IPS-NIHi11 (cell line): ENCODE results near the gene SH3PXD2A.
A peak's percentile ranks its signal among the peaks of the same experiment; 100 is the strongest.

Experiments used
- DNase-seq: peaks from one replicate; pipeline ENCODE4 v3.0.0; 2012; ENCODE audit warnings: mixed read lengths, low spot score

SH3PXD2A gene

DNA sequence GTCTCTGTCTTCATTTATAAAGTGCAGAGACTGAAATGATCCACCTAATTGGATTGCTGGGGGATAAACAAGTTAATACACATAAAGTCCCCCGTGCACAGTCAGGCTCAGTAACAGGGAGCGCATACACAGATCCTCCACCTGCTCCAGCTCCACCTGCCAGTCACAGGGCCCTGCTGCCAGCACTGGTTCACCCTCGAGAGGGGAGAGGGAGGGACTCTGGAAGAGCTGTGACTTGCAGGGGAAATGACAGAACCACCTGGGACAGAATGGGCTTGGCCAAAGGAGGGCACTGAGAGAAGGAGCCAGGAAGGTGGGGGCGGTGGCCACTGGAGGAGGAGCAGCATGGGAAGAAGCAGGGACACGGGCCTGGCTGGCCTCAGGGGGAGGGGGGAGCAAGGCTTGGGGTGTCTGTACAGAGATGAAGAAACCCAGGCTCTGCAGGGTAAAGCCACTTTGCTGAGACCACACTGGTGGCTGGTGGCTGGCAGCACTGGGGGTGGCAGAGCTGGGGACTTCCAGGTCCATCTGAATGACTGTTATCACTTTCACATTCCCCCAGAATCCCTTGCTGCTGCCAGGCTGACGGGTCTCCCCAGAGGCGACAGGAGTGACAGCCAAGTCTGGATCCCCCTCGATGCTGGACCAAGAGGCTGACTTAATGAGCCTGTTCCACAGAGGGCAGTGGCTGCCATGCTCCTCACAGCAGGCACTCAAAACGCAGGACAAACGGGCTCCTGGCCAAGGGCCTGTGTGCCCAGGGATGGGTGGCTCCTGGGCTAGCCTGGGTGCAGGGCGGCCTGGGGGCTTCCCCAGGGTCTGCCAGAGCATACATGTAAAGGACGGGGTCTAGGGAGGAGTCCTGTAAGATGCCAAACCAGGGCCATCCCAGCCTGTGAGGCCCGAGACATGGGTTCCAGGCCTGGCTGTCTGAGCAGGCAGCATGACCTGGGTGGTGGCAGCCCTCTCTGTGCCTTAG, 151.1 kb downstream of the SH3PXD2A start:
- no peak for DNase-seq

DNA sequence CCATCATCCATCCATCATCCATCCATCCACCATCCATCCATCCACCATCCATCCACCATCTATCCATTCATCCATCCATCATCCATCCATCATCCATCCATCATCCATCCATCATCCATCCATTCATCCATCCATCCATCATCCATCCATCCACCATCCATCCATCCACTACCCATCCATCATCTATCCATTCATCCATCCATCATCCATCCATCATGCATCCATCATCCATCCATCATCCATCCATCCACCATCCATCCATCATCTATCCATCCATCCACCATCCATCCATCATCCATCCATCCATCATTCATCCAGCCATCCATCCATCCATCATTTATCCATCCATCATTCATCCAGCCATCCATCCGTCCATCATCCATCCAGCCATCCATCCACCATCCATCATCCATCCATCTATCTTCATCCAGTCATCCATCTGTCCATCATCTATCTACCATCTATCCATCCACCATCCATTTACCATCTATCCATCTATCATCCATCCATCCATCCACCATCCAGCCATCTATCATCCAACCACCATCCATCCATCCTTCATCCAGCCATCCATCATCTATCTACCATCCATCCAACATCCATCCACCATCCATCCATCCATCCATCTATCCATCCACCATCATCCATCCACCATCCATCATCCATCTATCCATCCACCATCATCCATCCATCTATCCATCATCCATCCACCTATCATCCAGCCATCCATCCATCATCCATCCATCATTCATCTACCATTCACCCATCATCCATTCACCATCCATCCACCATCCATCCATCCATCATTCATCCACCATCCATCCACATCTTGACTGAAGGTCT, 153.8 kb downstream of the SH3PXD2A start:
- DNase-seq = no peak

DNA sequence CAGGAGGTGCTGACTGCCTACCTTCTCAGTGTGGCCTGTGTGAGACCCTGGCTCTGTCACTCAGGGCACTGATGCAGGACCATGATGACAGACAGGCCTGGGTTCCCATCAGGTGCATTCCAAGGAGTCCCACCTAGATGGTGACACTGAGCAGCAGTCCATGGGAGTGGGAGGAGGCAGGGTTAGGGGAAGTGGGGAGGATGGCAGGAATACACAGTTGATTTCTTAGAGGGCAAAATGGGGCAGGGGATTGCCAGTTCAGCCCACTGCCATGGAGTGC, 155.0 kb downstream of the SH3PXD2A start:
- DNase-seq = no peak

DNA sequence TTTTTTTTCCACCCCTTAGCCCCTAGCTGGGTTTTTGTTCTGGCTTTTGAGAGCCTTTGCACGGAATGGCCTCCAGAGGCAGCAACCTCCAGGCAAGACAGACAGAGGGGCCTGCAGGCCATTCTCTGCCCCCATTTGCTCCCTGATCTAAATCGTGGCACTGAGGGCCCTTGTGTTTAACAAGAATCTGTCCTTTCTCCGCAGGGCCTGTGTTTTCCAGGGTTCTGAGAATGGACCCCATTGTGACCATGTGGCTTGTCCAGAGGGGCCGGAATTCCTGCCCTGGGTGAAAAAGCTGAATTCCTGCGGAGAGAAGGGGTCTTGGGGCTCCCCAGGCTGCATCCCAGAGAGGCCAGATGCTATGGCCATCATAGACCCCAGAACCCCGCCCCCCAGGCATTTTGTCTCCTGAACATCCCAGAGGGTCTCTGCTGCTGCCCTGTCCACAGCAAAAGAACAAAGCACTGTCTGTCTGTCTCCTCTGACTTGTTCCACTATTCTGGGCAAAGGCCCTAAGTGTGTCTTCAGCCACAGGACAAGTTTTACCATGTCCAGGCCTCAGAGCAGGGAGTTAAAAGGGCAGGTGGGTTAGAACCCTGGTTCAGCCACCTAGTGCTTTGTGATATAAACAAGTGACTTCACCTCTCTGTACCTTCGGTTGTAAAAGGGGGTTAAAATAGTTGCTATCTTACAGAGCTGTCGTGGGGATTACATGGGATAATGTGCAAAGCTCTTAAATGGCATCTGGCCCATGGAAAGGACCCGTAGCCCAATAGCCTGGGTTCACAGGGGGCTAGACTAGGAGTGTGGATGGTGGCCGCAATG, 155.6 kb downstream of the SH3PXD2A start:
- peak; percentile 67 for DNase-seq

DNA sequence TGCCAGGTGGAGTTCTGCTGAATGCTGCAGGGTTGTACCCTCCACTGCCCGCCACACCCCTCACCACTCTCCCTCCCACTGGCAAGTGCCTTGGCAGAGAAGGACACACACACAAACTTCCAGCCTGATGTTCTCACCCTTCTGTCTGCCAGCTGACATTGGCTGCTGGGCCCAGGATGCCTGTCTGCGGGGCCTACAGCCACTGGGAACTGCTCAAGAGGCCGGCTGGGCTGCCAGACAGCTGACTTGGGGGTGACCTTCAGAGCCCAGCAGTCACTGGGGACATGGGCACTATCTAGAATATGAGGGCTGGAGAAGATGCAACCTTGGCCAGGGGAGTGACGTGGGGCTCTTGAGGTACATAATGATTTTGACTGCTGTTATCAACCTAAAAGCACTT, 157.1 kb downstream of the SH3PXD2A start:
- DNase-seq = no peak

DNA sequence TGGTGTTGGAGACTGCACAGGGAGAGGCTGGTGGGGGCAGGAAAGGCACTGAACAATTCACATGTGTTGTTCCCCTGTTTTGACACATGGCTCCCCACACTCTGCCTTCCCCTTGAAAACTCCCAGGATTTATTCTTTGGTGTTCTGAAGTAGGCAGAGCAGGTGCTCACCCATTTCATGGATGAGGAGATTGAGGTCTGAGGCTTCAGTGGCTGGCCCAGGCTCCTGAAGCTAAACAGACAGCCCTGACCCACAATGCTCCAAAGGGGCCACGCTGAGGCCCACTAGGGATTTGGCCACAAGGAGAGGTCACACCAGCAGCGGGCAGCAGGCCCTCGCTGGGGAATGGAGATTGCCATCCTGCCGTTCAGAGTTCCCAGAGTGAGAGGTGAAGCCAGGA, 157.6 kb downstream of the SH3PXD2A start:
- DNase-seq = no peak

DNA sequence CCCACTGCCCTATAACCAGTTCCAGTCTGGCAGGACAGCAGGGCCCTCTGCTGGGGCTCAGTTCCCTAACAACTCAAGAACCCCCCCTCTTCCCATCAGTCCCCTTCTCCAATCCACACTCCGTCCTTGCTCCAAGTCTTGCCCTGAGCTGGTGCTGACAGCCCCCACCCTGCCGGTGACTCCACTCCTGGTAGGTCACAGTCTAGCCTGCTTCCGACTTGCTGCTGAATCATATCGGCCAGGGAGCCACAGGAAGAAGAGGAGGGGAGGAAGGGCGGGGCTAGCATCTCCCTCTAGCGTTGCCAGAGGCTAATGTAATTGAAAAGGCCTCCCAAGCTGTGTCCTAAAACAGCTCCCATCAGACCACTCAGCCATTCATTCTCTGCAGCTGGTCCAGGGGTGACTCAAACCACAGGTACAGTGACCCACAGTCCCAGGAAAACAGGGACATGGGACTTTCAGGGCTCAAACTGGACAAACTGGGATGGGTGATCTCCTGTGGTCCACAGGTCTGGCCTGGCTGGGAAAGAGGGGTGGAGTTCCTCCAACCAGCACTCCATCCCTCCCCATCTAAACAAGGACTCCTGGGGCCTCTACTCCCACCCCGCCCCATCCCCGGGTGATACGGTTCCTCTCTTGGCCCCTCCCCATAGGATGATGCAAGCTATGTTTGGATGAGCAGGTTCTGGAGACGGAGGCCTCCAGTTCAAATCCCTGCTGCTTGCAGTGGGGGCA, 158.8 kb downstream of the SH3PXD2A start:
- peak; percentile 80 for DNase-seq

DNA sequence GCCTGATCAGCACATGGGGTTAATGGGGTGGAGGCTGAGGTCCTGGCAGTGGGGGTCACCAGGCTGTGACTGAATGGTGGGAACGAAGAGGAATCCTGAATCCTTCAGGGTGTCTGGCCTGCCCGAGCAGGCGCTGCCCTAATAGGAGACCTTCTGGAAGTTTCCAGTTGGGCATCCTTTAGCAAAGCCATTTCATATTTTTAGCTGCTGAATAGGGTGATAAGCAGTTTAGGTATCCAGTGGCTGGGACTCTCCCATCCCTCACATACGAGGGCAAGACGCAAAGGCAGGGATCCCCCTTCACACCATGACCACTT, 159.3 kb downstream of the SH3PXD2A start:
- DNase-seq = no peak

DNA sequence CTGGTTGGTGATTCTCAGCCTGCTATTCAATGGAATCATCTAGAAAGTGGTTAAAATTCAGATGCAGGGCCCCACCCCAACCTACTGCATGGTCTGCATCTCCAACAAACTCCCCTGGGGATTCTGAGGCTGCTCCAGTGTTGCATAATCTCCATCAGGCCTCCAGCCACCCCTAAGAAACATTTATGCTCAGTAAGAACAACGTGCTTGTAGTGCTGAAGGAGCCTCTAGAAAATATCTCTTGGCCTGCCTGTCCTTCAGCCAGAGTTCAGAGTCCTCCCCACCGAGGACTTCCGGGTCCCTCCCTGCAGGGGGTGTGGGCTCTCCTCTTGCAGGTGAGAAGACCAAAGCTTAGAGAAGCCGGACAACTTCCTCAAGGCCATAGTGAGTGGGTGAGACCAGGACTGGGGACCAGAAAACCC, 159.8 kb downstream of the SH3PXD2A start:
- no peak for DNase-seq

DNA sequence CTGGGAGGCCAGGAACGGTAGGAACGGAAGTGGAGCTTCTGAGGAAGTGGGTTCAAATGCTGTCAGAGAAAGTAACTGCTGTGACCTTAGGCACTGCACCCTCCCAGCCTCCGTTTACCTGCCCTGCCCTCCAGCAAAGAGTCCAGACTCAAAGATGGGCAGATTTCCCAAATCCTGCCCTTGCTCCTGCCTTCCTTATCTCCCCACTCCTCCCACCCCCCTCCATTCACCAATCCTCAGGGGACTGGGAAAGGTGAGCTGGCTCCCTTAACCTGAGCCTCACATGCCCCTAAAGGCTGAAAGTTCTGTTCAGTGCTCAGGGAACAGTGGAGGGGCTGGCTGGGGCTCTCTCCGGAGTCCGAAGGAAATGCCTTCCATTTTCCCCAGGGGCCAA, 161.6 kb downstream of the SH3PXD2A start:
- no peak for DNase-seq

DNA sequence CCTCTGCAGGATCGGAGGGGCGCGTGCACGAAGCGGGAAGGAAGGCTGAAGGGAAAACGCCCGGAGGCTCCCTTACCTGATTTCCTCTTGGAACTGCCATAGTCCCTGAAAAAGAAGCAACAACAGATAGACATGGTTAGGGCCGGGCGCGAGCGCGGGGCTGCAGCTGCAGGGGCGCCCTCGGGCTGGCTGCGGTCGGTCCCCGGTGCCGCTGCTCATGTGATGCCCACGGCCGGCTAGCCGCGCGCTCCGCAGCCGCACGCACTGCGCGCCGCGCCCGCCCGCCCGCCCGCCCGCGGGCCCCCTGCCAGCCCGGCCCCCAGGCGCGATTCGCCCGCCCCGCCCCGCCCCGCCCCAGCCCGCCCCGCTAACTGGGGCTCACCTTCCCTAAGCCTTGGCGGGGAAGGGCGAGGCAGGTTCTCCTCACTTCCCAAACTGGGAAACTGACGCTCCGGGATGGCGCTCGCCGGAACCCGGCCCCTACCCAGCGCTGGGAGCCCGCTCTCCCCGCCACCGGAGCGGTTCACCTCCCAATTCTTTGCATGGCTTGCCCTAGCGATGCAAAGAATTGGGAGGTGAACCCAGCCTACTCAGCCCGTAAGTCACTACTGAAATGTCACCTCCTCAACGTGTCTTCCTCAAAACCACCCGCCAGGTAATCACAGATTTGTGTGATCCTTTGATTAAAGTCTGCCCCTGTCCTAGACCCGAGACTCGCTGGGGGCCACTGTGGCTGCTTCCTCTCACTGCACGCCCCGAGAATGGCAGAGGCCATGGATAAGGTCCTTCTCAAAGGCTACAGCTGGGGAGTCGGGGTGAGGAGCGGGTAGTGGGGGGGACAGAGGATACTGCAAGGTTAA, 162.2 kb downstream of the SH3PXD2A start:
- peak; percentile 75 for DNase-seq

DNA sequence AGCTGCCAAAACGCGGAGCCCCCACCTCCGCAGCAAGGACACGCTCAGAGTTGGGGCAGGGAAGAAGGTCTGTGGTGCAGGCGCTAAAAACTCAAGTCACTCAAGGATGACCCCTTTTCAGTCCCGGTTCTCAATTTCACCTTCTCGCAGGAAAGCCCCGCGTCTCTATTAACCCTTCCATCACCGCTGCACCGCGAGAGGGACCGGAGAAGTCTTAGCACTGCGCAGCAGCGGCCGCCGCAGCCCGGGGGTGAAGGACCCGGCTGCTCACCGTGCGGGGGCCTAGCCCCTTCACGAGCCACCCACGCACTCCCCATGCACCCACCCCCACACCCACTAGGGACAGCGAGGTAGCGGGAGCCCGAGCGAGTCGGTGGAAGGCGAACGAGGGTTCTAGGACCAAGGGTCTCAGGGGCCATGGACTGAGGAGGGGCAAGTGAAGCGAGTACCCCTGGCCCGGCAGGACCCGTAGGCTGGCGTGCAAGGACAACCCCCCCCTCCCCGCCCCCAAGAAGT, 162.9 kb downstream of the SH3PXD2A start:
- DNase-seq = peak; percentile 65

DNA sequence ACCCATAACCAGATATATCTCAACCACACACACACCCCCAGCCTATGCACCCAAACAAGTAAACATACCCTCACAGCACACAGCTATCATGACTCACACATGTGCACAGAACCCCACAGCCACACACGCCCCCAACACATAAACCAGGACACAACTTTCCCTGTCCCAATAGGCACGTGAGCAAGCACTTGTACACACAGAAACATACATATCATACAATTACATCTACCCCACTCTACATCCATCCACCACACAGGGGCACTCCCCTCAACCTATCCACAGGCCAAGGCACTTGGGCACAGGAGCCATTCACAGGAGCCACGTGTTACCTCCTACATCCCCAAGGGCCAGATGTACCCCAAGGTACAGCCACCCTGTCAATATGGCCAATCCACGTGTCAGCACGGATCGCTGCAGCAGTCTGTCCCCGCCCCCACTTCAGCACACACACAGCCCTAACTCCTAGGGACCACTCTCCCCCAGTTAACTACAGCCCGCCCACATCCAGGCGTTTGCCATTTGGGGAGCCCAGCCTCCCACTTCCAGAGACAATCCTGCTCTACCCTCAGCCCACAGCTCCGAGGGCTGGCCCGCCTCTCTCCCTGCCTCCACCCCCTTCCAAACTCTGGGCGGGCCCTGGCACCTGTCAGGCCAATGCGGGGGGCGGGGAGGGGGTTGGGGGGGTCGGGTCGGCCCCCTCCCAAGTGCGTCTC, 163.5 kb downstream of the SH3PXD2A start:
- no peak for DNase-seq

DNA sequence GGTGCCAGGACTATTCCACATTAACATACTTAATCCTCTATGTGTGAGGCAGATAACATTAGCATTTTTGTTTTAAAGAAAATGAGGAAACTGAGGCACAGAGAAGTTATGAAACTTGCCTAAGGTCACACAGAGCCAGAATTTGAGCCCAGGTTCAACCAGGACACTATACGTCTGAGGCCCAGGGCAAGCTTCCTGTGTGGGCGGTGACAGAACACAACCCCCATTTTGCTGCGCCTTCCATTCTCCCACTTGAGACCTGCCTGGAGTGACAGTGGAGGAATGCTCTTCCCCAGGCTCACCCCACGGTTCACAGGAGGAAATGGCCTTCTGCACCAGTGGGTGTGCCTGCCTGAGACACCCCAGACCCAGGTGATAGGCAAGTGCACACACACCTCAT, 164.1 kb downstream of the SH3PXD2A start:
- no peak for DNase-seq

DNA sequence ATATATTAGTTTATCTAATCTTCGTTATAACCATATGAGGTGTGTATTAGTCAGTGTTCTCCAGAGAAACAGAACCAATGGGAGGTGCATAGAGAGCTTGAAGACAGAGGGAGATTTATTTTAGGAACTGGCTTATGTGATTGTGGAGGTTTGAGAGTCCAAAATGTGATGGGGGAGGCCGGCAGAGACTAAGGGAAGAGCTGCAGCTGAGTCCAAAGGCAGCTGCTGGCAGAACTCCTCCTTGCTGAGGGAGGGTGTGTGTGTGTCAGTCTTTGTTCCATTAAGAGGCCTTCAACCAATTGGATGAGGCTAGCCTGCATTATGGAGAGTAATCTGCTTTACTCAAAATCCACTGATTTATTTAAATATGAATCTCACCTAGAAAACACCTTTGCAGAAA, 165.1 kb downstream of the SH3PXD2A start:
- no peak for DNase-seq

DNA sequence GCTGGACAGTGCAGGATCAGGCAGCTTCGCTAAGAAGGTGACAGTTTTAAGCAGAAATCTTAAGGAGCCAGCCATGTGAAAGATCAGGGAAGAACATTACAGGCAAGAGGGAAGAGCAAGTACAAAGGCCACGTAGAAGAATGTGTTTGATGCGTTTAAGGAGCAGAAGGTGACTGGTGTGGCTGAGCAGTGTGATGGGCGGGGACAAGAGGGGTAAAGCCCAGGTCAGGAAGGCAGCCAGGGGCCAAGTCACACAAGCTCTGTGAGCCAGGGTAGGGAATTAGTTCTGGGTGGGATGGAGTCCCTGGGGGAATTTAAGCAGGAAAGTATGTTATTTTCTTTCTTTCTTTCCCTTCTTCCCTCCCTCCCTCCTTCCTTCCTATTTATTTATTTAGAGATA, 166.9 kb downstream of the SH3PXD2A start:
- no peak for DNase-seq

DNA sequence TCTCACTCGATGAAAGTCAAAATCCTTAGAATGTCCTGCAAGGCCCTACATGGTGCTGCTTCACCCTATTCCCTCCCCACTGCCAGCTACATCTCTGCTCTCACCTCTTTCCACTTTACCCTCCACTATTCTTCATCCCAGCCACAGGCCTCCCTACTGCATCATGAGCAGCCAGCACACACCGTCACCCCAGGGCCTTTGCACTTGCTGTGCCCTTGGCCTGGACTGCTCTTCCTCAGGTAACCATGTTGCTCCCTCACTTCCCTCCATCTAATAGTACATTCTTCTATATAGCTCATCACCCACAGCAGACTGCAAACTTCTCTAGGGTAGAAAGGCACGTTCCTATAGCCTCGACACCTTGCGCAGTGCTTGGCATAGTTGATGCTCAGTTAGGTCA, 167.7 kb downstream of the SH3PXD2A start:
- DNase-seq = no peak

DNA sequence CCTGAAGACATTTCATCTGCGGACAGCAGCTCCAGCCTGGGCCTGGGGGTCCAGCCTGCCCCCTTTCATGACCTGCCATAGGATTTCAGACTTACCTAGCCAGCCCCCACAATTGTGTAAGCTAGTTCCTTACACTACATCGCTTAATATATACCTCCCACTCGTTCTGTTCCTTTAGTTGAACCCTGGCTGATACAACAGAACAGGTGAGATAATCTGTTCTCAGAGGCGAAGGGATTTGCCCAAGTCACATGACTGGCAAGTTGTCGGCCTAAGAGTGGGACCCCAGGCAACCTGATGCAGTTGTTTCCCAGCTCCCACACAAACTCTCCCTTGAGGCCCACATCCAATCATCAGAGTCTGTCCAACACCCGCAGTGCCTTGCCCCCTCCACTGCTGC, 168.2 kb downstream of the SH3PXD2A start:
- no peak for DNase-seq

DNA sequence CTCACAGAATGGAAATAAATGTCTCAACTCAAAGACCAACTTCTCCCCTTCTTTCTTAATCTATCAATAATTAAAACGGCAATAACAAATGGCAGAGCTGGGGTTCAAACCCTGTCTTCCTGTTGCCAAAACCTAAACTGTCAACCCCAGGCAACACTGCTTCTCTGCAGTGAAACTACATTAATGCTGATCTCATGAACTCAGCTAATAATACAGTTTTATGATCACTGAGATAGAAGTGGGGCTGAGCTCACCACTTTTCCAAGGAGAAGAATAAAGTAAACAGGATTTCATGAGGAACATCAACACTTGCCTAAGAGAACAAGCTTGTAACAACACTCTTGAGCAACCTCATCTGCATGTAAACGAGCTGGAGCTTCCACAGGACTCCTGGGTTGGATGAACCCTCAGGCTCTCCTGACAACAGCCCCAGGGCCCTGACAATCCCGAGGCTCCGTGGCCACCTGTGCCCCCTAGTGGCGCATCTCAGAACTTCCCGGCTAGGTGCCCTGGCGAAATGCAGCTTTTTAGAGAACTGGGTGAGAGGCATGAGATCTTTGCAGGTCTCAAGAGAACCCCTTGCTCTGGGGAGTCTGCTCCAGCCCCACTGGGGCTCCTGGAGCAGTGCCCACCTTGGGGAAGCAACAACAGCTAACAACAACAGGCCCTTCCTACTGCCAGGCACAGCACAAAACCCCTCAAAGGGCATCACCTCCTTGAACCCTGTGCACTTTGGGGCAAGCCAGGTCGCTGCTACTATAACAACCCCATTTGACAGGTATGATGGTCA, 169.3 kb downstream of the SH3PXD2A start:
- peak; percentile 92 for DNase-seq
